ENCODE measurements around the gene SH3RF1.
A peak's percentile ranks its signal among the peaks of the same experiment; 100 is the strongest.

SH3RF1 gene

DNA sequence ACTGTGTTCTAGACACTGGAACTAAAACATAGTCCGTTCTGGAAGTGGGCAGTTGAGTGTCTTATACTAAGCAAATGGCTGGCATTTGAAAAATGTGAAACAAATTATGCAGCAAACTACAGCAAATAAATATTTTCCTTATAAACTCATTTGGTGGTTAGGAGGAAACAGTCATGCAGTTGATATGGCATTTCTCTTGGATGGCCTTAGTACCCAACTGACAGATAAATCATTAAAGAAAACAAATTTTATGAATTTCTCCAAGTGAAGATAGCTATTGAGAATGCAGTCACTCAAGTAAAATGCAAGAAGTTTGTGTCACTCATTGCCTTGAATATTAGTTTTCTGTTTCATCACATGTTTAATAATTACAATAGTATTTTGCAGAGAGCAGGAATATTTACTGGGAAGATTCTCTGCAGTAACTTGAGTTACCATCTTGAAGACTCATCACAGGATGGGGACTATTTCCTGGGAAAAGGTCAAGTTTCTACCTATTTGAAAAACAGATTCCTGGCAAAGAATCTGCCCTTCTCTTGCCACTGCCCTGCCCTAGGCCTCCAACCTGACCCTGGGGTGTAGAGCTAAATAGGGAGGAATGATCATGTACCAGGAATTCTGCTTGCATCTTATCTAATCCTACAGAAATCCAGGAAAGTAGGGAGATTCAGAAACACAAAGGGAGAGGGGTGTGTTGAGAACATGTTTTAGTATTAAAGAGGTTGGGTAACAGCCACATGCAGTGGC, 105.9 kb downstream of the SH3RF1 start:
- Histone ChIP-seq H2AK5ac (ENCODE audit: low read length) (no peak overlapping the region), H3K14ac (ENCODE audit: low read length) (no peak overlapping the region), H3K36me3 (ENCODE audit: control insufficient read depth in 1 of 2, insufficient read depth in 2 of 2, low read length in 2 of 2) (peaks cover 0 to 3% of the 10 kb centered on the region in 2 experiments), H3K23ac (ENCODE audit: low read length) (no peak overlapping the region), H3K27ac (ENCODE audit: low read depth, low read length) (no peak overlapping the region), H3K9me3 (ENCODE audit: insufficient read depth, low read depth, low read length) (no peaks in the 10 kb centered on the region), H3K18ac (ENCODE audit: low read length) (no peak overlapping the region), H2BK12ac (ENCODE audit: low read length) (no peak overlapping the region), H3K79me1 (ENCODE audit: low read length) (peaks cover 3% of the 10 kb centered on the region), H3K27me3 (ENCODE audit: insufficient read depth, low read length) (no peaks in the 10 kb centered on the region), H4K8ac (ENCODE audit: low read depth, low read length) (no peak overlapping the region), H4K91ac (ENCODE audit: low read depth, low read length) (no peak overlapping the region), H4K12ac (ENCODE audit: low read depth, low read length) (no peak overlapping the region), H3K4ac (ENCODE audit: low read depth, low read length) (no peak overlapping the region), H2BK5ac (ENCODE audit: low read depth, low read length, poor library complexity) (peak overlapping the region; percentile 21), H3K4me2 (ENCODE audit: low read length) (no peak overlapping the region), H3K9ac (ENCODE audit: low read length) (no peak overlapping the region), H3K4me1 (ENCODE audit: control insufficient read depth in 1 of 2, insufficient read depth in 2 of 2, low read length in 2 of 2) (peaks cover 4 to 6% of the 10 kb centered on the region in 2 experiments), H2BK120ac (ENCODE audit: insufficient read depth, low read length, poor library complexity) (no peak overlapping the region), H3K4me3 (ENCODE audit: low read depth, low read length) (no peak overlapping the region), H2AFZ (ENCODE audit: insufficient read depth, low read length, poor library complexity) (no peak overlapping the region), H3K79me2 (ENCODE audit: control insufficient read depth, insufficient read depth, low read length, poor library complexity) (peaks cover 1% of the 10 kb centered on the region)
- DNase-seq = peak in 1 of 2 donors; percentile 58
- WGBS (ENCODE audit: extremely low coverage, insufficient coverage, insufficient read length) = no CpG with 5 or more reads among the region's 1 CpG

DNA sequence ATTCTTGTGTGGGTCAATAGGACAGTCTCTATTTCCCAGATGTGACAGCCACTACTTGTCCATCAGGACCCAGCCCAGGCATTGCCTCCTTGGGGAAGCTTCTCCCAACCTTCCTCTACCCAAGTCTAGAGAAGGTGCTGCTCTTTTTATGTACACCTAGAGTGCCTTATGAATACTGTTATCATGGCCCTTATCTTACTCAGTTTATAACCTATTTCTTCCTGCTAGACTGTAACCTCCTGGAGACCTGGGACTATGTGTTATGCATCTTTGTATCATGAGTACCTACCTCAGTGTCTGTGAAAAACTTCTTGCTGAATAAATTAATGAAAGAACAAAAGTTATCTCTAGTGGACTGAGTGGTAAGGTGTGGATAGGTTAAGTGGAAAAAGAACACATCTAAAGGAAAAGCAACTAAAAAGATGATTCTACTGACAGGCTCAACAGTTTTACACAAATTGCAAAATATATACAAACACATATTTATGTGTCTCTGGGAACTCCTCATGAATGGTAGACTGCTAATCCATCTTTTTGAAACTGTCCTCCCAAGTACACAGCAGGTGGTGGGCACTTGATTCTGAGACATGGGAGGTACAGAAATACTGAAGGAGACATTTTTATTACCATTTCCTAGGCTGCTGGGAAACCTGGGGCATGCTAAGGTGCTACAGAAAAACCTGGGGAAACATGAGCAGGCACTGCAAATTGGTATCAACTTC, 106.6 kb downstream of the SH3RF1 start:
- Histone ChIP-seq H3K18ac (ENCODE audit: low read length) (no peak overlapping the region), H2AK5ac (ENCODE audit: low read length) (no peak overlapping the region), H4K91ac (ENCODE audit: low read depth, low read length) (no peak overlapping the region)

DNA sequence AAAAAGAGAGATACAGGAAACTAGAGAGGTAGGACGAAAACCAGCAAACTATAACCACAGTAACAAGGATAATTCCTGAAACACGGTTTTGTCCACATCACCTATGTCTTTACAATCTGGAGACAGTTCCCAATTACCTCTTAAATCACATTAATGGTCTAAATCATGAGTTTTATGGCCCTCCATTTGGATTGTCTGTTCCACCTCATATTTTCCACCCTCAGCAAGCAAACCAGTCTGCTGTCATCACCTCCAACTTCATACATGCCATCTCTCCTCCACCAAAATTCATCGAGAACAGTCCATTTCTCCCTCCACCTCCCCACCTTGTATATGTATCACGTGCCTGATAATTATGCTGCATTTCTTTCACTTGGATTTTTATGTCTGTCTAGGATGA, 107.3 kb downstream of the SH3RF1 start:
- no peak overlapping the region for H2BK120ac ChIP-seq (ENCODE audit: insufficient read depth, low read length, poor library complexity)
- H3K14ac ChIP-seq (ENCODE audit: low read length) = no peak overlapping the region
- WGBS (ENCODE audit: extremely low coverage, insufficient coverage, insufficient read length) = no CpG with 5 or more reads among the region's 4 CpGs
- no peak overlapping the region for H3K9ac ChIP-seq (ENCODE audit: low read length)
- H3K27me3 ChIP-seq (ENCODE audit: insufficient read depth, low read length) = no peaks in the 10 kb centered on the region
- no peak overlapping the region for H2AK5ac ChIP-seq (ENCODE audit: low read length)
- H3K18ac ChIP-seq (ENCODE audit: low read length) = no peak overlapping the region
- no peak overlapping the region for H3K23ac ChIP-seq (ENCODE audit: low read length)
- H2AFZ ChIP-seq (ENCODE audit: insufficient read depth, low read length, poor library complexity) = no peak overlapping the region
- no peak for DNase-seq
- H2BK5ac ChIP-seq (ENCODE audit: low read depth, low read length, poor library complexity) = no peak overlapping the region
- peaks cover 1% of the 10 kb centered on the region for H3K79me2 ChIP-seq (ENCODE audit: control insufficient read depth, insufficient read depth, low read length, poor library complexity)
- no peak overlapping the region for H4K91ac ChIP-seq (ENCODE audit: low read depth, low read length)
- peaks cover 4 to 10% of the 10 kb centered on the region in 2 experiments for H3K4me1 ChIP-seq (ENCODE audit: control insufficient read depth in 1 of 2, insufficient read depth in 2 of 2, low read length in 2 of 2)
- H3K4ac ChIP-seq (ENCODE audit: low read depth, low read length) = no peak overlapping the region
- H4K8ac ChIP-seq (ENCODE audit: low read depth, low read length) = no peak overlapping the region
- H2BK12ac ChIP-seq (ENCODE audit: low read length) = no peak overlapping the region
- no peak overlapping the region for H3K27ac ChIP-seq (ENCODE audit: low read depth, low read length)
- H4K12ac ChIP-seq (ENCODE audit: low read depth, low read length) = no peak overlapping the region
- H3K4me3 ChIP-seq (ENCODE audit: low read depth, low read length) = no peak overlapping the region
- no peaks in the 10 kb centered on the region for H3K9me3 ChIP-seq (ENCODE audit: insufficient read depth, low read depth, low read length)
- peaks cover 3% of the 10 kb centered on the region for H3K79me1 ChIP-seq (ENCODE audit: low read length)
- H3K4me2 ChIP-seq (ENCODE audit: low read length) = no peak overlapping the region
- peaks cover 0 to 1% of the 10 kb centered on the region in 2 experiments for H3K36me3 ChIP-seq (ENCODE audit: control insufficient read depth in 1 of 2, insufficient read depth in 2 of 2, low read length in 2 of 2)

More for the DNA sequence above, 106.6 kb downstream of the SH3RF1 start:
- no peak overlapping the region for H3K4me2 ChIP-seq (ENCODE audit: low read length)
- H3K4ac ChIP-seq (ENCODE audit: low read depth, low read length) = no peak overlapping the region
- no peak overlapping the region for H4K12ac ChIP-seq (ENCODE audit: low read depth, low read length)
- H3K36me3 ChIP-seq (ENCODE audit: control insufficient read depth in 1 of 2, insufficient read depth in 2 of 2, low read length in 2 of 2) = peaks cover 0 to 1% of the 10 kb centered on the region in 2 experiments
- peaks cover 4 to 6% of the 10 kb centered on the region in 2 experiments for H3K4me1 ChIP-seq (ENCODE audit: control insufficient read depth in 1 of 2, insufficient read depth in 2 of 2, low read length in 2 of 2)
- no peak overlapping the region for H2BK120ac ChIP-seq (ENCODE audit: insufficient read depth, low read length, poor library complexity)
- H3K9me3 ChIP-seq (ENCODE audit: insufficient read depth, low read depth, low read length) = no peaks in the 10 kb centered on the region
- peaks cover 1% of the 10 kb centered on the region for H3K79me2 ChIP-seq (ENCODE audit: control insufficient read depth, insufficient read depth, low read length, poor library complexity)
- no peak for DNase-seq
- H3K27me3 ChIP-seq (ENCODE audit: insufficient read depth, low read length) = no peaks in the 10 kb centered on the region
- H3K27ac ChIP-seq (ENCODE audit: low read depth, low read length) = no peak overlapping the region
- H2BK5ac ChIP-seq (ENCODE audit: low read depth, low read length, poor library complexity) = peak overlapping the region; percentile 21
- H3K4me3 ChIP-seq (ENCODE audit: low read depth, low read length) = no peak overlapping the region
- H2AFZ ChIP-seq (ENCODE audit: insufficient read depth, low read length, poor library complexity) = no peak overlapping the region
- no peak overlapping the region for H4K8ac ChIP-seq (ENCODE audit: low read depth, low read length)
- H3K9ac ChIP-seq (ENCODE audit: low read length) = no peak overlapping the region
- H3K79me1 ChIP-seq (ENCODE audit: low read length) = peaks cover 3% of the 10 kb centered on the region
- H3K23ac ChIP-seq (ENCODE audit: low read length) = no peak overlapping the region
- no peak overlapping the region for H3K14ac ChIP-seq (ENCODE audit: low read length)
- H2BK12ac ChIP-seq (ENCODE audit: low read length) = no peak overlapping the region

- H2BK120ac ChIP-seq (ENCODE audit: insufficient read depth, low read length, poor library complexity) = no peak overlapping the region
- no peak overlapping the region for H3K18ac ChIP-seq (ENCODE audit: low read length)
- DNase-seq = no peak
Measured at GRCh38 chr4:169160825-169161224, 109.9 kb downstream of the SH3RF1 start.

More at GRCh38 chr4:169160825-169161224, 109.9 kb downstream of the SH3RF1 start:
- Histone ChIP-seq H3K4me1 (ENCODE audit: control insufficient read depth in 1 of 2, insufficient read depth in 2 of 2, low read length in 2 of 2) (peaks cover 4 to 15% of the 10 kb centered on the region in 2 experiments), H3K4ac (ENCODE audit: low read depth, low read length) (no peak overlapping the region), H2BK12ac (ENCODE audit: low read length) (no peak overlapping the region), H3K27me3 (ENCODE audit: insufficient read depth, low read length) (no peaks in the 10 kb centered on the region), H3K9me3 (ENCODE audit: insufficient read depth, low read depth, low read length) (no peaks in the 10 kb centered on the region), H3K23ac (ENCODE audit: low read length) (no peak overlapping the region), H2BK5ac (ENCODE audit: low read depth, low read length, poor library complexity) (no peak overlapping the region), H4K8ac (ENCODE audit: low read depth, low read length) (no peak overlapping the region), H3K4me3 (ENCODE audit: low read depth, low read length) (no peak overlapping the region), H2AK5ac (ENCODE audit: low read length) (no peak overlapping the region), H4K12ac (ENCODE audit: low read depth, low read length) (no peak overlapping the region), H3K36me3 (ENCODE audit: control insufficient read depth in 1 of 2, insufficient read depth in 2 of 2, low read length in 2 of 2) (peaks cover 0 to 1% of the 10 kb centered on the region in 2 experiments), H3K79me2 (ENCODE audit: control insufficient read depth, insufficient read depth, low read length, poor library complexity) (peaks cover 1% of the 10 kb centered on the region), H4K91ac (ENCODE audit: low read depth, low read length) (no peak overlapping the region), H2AFZ (ENCODE audit: insufficient read depth, low read length, poor library complexity) (no peak overlapping the region), H3K79me1 (ENCODE audit: low read length) (peaks cover 3% of the 10 kb centered on the region), H3K14ac (ENCODE audit: low read length) (no peak overlapping the region), H3K9ac (ENCODE audit: low read length) (no peak overlapping the region), H3K27ac (ENCODE audit: low read depth, low read length) (no peak overlapping the region), H3K4me2 (ENCODE audit: low read length) (no peak overlapping the region)
- no CpG with 5 or more reads among the region's 3 CpGs for WGBS (ENCODE audit: extremely low coverage, insufficient coverage, insufficient read length)

Measured in trophoblast cell (in vitro differentiated cells and primary cell).